RWPE1 (cell line): ENCODE results near the gene CETN2.
"Not testable (repeated sequence)": the region's sequence is repeated elsewhere in the genome, so short reads cannot be mapped to it uniquely, and the experiment has no call there.

ENCODE experiments used
- CTCF ChIA-PET: fragments of 350-600 bp; sonication (Branson Sonifier 250); formaldehyde crosslinking; extraction: SDS; loops from one replicate; lab custom pipeline; 2021; lab: Yijun Ruan, JAX
- POLR2A ChIA-PET: fragments of 400-600 bp; formaldehyde crosslinking; extraction: SDS; loops from one replicate; lab custom pipeline; 2020; ENCODE audit warnings: antibody characterized with exemption; ENCODE audit not compliant: low non-redundant PET; lab: Yijun Ruan, JAX
- DNase-seq: peaks from one replicate; pipeline ENCODE4 v3.0.0; 2012; ENCODE audit warnings: low spot score
- H3K27ac ChIP-seq: fragments of 450-650 bp; 2 replicates; pipeline ENCODE4 v1.5.1; 2017
- CTCF ChIP-seq: fragments of 450-650 bp; conservative IDR thresholded peaks from 2 replicates; pipeline ENCODE4 v1.5.1; 2017; ENCODE audit warnings: low read depth, mild to moderate bottlenecking

CETN2 gene

GRCh38 chrX:152842772-152843338, 12.3 kb upstream of the CETN2 start:
- no peak for DNase-seq
- H3K27ac ChIP-seq: no peak overlapping the region
- ChIA-PET CTCF (no interaction called here), POLR2A (no interaction called here)
- TF ChIP-seq CTCF: no peak

- CTCF ChIA-PET, DNase-seq, H3K27ac ChIP-seq, POLR2A ChIA-PET: not testable (repeated sequence)
These were observed 4.9 kb upstream of the CETN2 start for GRCh38 chrX:152835470-152835869.

- no peak overlapping the region for H3K27ac ChIP-seq
- TF ChIP-seq CTCF: no peak
- ChIA-PET CTCF (no interaction called here), POLR2A (no interaction called here)
- DNase-seq: no peak
These were observed 2.8 kb upstream of the CETN2 start for GRCh38 chrX:152833378-152833777.

- ChIA-PET CTCF (no interaction called here), POLR2A (no interaction called here)
- DNase-seq: no peak
- no peak overlapping the region for H3K27ac ChIP-seq
- TF ChIP-seq CTCF: no peak
These were observed 2.0 kb upstream of the CETN2 start for GRCh38 chrX:152832520-152832919.

GRCh38 chrX:152831391-152831790, 834 bp upstream of the CETN2 start:
- H3K27ac ChIP-seq: peak overlapping the region; percentile 64
- DNase-seq: no peak
- TF ChIP-seq CTCF: no peak
- ChIA-PET CTCF (no interaction called here), POLR2A (no interaction called here)

- ChIA-PET CTCF (no interaction called here), POLR2A (no interaction called here)
- no peak overlapping the region for H3K27ac ChIP-seq
- no peak for TF ChIP-seq CTCF
- DNase-seq: no peak
These were observed 5.6 kb downstream of the CETN2 start for GRCh38 chrX:152824841-152825374.

- ChIA-PET CTCF (no interaction called here), POLR2A (no interaction called here)
- TF ChIP-seq CTCF: no peak
- no peak for DNase-seq
- H3K27ac ChIP-seq: no peak overlapping the region
These were observed 6.9 kb downstream of the CETN2 start for GRCh38 chrX:152823657-152824056.
